Measurements from ENCODE around the gene SRM.

GRCh38 chr1:11078631-11079030 lies 18.8 kb upstream of the SRM start:
- no peak for TF ChIP-seq EZH2 (IDR thresholded peaks at IDR 0.05; ENCODE audit: low read length, missing control alignments)
- TF ChIP-seq CTCF (conservative IDR thresholded peaks at IDR 0.05 in 1 of 2, IDR thresholded peaks at IDR 0.05 in 1 of 2; ENCODE audit: low read depth in 1 of 2, low read length in 2 of 2) = no peak

Measured in fibroblast of lung (primary cell).